ENCODE measurements around the gene GIN1.
"Not testable (repeated sequence)": the region's sequence is repeated elsewhere in the genome, so short reads cannot be mapped to it uniquely, and the experiment has no call there.

GIN1 gene, protein sequence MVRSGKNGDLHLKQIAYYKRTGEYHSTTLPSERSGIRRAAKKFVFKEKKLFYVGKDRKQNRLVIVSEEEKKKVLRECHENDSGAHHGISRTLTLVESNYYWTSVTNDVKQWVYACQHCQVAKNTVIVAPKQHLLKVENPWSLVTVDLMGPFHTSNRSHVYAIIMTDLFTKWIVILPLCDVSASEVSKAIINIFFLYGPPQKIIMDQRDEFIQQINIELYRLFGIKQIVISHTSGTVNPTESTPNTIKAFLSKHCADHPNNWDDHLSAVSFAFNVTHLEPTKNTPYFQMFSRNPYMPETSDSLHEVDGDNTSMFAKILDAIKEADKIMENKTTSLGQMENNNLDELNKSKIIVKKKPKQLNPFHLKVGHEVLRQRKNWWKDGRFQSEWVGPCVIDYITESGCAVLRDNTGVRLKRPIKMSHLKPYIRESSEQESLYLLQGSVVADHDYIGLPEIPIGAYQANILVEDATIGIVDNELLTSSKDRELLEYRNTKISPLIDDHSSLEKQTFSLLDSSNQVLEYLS

DNA sequence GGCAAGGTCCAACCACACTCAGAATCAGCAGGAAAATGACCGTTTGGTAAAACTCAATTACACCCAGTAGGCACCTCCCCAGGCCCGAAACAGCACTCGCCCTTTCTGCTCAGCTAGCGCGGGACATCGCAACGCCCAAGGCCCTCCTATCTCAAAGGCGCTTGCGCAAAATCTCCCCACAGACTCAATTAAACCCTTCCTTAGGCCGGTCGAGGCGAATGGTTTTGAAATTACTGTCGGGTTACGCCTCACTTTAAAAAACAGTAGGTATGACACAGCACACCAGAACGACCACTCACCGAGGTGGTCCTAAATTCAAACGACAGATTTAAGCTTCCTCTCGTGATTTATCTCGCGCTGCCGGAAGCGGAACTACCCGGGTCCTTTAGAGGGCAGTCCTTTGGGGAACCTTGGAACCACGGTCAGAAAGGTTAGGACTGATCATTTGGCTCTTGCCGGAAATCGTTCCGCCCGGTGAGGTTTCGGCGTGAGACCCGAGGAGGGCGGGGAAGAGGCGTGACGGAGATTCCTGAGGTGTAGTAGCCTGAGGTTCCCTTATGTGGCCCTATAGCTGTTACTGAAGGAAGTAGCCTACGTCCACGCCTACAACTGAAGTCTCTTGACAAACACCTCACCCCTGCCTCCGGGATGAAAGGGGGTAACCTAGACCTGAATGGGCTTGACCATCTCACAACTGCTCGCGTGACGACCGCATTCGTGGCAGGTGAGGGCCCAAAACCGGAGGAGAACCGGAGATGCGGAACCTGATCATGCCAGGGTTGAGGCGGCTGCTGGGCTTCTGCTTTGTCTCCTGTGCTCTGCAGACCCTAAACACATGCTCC, at the start of gene GIN1, which contains the start of gene PPIP5K2:
Gene GIN1 (minus strand): TSS at position 374 of the 842 bp plus-strand sequence. CDS start 11,431 bp downstream, outside the sequence.
Gene PPIP5K2 (plus strand): TSS at position 537 of the 842 bp plus-strand sequence. CDS start 9,289 bp downstream, outside the sequence.
- FAIRE-seq (peak; percentile 100), DNase-seq (ENCODE audit: extremely low spot score, insufficient read length, low read depth) (peak; percentile 76)

DNA sequence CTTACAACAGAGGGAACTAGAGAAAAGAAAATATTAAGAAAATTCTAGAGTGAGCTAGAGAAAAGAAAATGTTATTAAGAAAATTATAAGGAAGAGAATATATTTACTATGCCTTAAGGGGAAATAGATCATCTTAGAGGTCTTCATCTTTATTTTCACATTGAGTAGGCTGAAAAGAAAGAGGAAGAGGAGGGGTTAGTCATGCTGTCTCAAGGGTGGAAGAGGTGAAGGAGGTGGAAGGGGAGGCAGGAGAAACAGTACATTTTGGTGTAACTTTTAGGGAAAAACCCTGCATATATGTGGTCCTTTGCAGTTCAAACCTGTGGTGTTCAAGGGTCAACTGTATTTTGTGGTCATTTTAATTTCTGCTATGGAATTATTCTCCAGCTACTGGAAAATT, 46.8 kb upstream of the GIN1 start:
- no peak for DNase-seq (ENCODE audit: extremely low spot score, insufficient read length, low read depth)
- no peak for FAIRE-seq

DNA sequence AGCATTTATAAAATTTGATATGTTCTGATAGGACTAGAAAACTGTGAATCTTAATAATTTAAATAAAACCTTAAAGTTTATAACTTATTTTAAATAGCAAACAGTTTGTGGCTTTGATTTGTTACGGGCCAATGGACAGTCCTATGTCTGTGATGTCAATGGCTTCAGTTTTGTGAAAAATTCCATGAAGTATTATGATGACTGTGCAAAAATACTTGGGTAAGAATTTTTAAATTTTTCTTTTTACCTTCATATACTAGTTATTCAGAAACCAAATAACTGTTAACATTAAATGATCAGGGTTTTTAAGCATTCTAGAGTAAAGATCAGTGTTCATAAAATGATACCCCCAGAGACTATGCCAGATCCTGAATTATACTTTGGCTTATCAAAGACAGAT, 31.2 kb upstream of the GIN1 start:
- DNase-seq (ENCODE audit: extremely low spot score, insufficient read length, low read depth) (no peak), FAIRE-seq (no peak)

GRCh38 chr5:103148213-103148612, 28.3 kb upstream of the GIN1 start:
- FAIRE-seq: no peak

DNA sequence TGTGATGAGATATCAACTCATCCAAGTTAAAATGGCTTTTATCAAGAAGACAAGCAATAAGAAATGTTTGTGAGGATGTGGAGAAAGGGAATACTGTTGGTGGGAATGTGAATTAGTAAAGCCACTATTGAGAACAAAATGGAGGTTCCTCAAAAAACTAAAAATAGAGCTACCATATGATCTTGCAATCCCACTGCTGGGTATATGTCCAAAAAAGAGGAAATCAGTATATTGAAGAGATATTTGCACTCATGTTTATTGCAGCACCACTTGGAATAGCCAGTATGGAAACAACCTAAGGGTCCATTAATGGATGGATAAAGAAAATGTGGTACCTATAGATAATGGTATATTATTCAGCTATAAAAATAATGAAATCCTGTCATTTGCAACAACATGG, 25.3 kb upstream of the GIN1 start:
- FAIRE-seq (no peak), DNase-seq (ENCODE audit: extremely low spot score, insufficient read length, low read depth) (no peak)

More at GRCh38 chr5:103148213-103148612, 28.3 kb upstream of the GIN1 start:
- DNase-seq (ENCODE audit: extremely low spot score, insufficient read length, low read depth): no peak

DNA sequence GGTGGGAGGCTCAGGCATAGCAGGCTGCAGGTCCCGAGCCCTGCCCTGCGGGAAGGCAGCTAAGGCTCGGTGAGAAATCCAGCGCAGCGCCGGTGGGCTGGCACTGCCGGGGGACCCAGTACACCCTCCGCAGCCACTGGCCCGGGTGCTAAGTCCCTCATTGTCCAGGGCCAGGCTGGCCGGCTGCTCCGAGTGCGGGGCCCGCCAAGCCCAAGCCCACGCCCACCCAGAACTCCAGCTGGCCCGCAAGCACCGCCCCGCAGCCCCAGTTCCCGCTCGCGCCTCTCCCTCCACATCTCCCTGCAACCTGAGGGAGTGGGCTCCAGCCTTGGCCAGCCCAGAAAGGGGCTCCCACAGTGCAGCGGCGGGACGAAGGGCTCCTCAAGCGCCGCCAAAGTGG, 22.2 kb upstream of the GIN1 start:
- DNase-seq (ENCODE audit: extremely low spot score, insufficient read length, low read depth); FAIRE-seq: not testable (repeated sequence)

DNA sequence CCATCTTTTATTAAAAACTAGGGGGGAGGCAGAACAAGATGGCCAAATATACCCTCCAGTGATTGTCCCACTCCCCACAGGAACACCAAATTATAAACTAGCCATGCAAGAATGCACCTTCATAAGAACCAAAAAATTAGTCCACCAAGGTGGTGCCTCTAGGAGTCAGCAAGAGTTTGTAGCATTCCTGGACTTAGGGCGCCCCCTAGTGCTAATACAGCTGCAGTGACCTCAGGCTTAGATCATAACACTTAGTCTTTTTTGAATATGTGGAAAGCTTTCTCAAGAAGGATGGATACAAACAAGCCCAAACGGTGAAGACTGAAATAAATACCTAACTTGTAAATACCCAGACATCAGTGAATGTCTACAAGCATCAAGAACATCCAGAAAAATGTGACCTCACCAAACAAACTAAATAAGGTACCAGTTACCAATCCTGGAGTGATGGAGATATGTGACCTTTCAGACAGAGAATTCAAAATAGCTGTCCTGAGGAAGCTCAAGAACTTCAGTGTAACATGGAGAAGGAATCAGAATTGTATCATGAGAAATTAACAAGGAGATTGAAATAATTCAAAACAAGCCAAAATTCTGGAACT, 19.4 kb upstream of the GIN1 start:
- FAIRE-seq (peak; percentile 90), DNase-seq (ENCODE audit: extremely low spot score, insufficient read length, low read depth) (peak; percentile 43)

DNA sequence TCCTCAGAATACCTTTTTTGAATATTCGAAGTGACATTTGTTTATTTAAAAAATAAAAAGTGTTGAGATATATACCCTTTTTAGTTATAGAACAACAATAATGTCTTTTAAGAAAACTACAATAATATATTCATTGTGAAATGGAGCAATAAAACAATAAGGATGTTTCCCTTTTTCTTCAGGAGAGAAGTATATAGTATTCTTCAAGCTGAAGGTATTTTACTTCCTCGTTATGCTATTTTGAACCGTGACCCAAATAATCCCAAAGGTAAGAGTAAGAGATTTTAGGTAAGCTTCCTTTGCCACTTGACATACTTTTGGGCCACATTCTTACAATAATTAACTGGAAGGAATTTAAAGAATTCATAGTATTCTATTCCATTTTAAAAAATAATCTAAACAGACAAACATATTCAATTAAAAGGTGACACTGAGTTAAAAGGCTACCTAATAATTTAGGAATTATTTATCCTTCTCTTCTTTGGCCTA, 18.3 kb upstream of the GIN1 start:
- FAIRE-seq (no peak), DNase-seq (ENCODE audit: extremely low spot score, insufficient read length, low read depth) (no peak)

DNA sequence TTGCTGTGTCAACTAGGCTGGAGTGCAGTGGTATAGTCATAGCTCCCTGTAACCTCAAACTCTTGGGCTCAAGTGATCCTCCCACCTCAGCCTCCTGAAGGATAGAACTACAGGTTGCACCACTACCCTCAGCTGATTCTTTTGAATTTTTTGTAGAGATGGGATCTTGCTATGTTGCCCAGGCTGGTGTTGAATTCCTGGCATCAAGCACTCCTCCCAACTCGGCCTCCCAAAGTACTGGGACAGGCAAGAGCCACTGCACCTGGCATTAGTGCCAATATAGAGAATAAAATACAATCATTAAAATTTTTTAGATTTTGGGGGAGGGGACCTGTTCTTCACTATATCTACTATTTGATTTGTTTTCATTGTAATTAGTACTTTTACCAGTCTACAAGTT, 15.5 kb upstream of the GIN1 start:
- FAIRE-seq: no peak
- no peak for DNase-seq (ENCODE audit: extremely low spot score, insufficient read length, low read depth)

DNA sequence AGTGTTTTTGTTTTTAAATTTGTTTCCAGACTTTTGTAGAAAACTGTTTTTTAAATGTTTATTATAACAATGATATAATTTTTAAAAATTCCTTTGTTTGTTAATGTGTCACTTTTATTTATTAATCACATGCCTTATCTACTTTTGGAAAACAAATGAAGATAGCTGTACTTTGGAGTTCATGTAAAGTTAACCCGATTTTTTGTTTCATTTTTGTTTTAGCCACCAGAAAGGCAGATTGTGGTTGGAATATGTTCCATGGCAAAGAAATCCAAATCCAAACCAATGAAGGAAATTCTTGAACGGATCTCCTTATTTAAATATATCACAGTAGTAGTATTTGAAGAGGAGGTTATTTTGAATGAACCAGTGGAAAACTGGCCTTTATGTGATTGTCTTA, 13.3 kb upstream of the GIN1 start:
- DNase-seq (ENCODE audit: extremely low spot score, insufficient read length, low read depth): no peak
- FAIRE-seq: no peak

DNA sequence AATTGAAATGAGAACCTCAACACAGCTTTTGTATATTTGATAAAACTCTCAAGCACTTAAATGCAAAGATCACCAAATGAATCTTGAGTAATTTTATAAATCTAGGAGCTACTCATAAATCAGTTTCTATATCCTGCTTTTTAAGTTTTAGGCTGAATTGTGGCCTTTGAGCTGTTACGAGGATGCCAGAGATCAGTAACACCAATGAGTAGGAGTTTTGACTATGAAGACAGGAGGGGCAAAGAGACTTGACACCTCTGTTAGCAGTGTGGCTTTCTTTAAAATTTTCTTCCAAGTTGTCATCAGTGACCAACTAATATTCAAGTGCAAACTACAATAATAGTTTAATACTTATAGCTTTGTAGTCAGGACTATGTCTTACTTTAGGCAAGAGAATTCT, 12.7 kb upstream of the GIN1 start:
- DNase-seq (ENCODE audit: extremely low spot score, insufficient read length, low read depth) (no peak), FAIRE-seq (no peak)

DNA sequence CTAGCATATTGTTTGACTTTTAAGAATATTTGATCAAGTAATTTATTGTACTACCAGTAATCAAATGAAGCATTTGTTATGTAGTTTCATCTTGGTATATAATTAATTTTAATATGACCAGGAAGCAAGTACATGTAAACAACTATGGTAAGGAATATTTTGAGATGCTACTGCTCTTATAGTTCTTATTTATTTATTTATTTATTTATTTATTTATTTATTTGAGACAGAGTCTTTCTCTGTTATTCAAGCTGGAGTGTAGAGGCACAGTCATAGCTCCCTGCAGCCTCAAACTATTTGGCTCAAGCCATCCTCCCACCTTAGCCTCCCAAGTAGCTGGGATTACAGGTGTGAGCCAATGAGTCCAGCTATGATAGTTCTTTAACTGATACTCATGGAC, 8.3 kb upstream of the GIN1 start:
- FAIRE-seq: no peak
- DNase-seq (ENCODE audit: extremely low spot score, insufficient read length, low read depth): no peak

DNA sequence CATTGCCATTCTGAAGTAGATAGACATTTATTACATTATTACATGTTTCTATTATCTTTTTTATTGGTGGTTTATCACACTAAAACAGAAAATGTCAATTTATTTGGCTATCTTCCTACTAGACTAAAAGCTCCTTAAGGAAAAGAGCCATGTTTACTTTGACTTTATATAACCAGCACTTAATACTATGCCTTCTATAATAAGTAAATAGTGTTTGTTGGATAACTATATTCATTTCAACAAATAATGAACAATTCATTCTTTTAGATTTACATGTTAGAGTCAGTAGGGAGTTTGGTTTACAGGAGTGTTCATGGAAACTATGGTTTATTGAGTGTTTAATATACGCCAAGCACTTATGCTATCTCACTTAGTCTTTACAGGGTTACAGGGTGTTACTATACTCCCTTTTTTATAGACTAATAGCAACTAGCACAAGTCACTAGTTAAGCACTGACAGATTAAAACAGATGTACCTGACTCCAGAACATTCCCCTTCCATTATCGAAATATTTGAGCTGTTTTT, 7.4 kb upstream of the GIN1 start:
- FAIRE-seq (no peak), DNase-seq (ENCODE audit: extremely low spot score, insufficient read length, low read depth) (no peak)

- no peak for DNase-seq (ENCODE audit: extremely low spot score, insufficient read length, low read depth)
- FAIRE-seq: no peak
Measured at GRCh38 chr5:103126557-103126956, 6.6 kb upstream of the GIN1 start.

DNA sequence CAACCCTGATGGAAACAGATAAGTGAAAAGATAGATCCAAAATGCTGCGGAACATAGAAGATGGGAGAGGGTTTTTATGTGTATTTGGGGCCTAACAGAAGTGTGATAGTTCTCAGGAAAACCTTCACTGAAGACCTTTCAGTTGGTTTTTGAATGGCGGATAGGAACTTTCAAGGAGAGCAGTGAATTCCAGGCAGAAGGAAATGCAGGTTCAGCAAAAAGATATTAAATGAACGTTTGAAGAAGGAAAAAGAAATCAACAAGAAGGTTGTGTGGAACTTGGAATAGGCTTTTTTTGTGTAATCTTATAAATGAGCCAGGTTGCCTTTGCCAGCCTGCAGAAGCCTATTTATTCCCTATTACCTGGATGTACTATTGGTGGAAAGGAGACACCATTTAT, 2.3 kb upstream of the GIN1 start:
- FAIRE-seq: no peak
- DNase-seq (ENCODE audit: extremely low spot score, insufficient read length, low read depth): no peak

DNA sequence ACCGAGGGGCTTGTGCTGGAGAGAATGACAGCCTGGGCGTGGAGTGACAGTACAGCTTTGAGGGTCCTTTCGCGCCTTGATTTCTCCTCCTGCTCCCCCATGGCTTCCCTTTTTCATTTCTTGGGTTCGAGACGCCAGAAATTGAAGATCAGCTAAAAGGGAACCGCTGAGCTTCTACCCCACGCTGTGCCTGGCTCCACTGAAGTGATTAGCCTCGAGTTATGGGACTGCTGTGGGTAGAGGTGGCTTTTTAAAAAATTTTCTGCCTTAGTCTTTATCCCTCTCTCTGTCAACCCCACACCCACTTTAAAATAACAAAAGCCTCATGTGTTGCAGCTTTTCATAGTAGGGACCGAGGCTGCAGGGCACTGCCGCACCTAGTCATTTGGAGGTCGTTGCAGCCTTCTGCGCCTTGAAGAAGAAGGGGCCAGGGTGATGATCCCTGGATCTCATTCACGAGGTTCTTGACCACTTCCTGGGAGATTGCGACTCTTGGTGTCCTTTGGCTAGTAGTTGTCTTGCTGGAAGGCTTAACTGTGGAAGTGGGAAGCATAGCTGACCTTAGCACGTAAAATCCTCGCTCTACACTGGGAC, 766 bp upstream of the GIN1 start:
- DNase-seq (ENCODE audit: extremely low spot score, insufficient read length, low read depth): no peak

DNA sequence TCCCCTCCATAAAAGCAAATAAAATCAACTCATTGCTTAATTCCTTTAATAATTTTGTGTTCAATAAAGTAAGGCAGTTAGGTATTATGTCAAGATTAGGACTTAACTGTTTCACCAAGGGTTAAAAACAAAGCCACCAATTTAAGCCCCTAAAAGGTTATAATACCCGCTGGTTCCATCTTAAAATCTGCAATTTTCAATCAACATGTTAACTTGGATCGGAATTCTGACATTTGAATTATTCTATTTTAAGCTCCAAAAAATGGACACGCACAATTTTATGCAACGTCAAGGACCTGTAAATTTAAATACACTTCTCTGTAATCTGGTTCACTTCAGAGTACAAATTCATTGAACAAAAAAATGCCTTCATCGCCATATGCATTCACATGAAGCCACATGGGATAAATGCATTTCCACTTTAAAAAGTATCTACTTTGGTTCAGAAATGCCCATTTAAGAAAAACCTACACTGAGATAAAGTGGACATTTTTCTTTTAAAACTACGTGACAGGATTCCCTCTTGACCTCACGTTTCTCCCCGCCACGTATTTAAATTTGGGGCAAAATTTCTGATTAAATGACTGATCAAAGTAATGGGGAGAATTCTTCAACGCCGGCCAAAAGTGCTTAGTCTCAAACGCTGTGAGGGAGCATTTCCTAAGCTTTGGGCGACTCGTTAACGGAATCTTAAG, 721 bp downstream of the GIN1 start:
- DNase-seq (ENCODE audit: extremely low spot score, insufficient read length, low read depth): no peak
- peak; percentile 15 for FAIRE-seq

More for the DNA sequence above, 766 bp upstream of the GIN1 start:
- FAIRE-seq: peak; percentile 46

DNA sequence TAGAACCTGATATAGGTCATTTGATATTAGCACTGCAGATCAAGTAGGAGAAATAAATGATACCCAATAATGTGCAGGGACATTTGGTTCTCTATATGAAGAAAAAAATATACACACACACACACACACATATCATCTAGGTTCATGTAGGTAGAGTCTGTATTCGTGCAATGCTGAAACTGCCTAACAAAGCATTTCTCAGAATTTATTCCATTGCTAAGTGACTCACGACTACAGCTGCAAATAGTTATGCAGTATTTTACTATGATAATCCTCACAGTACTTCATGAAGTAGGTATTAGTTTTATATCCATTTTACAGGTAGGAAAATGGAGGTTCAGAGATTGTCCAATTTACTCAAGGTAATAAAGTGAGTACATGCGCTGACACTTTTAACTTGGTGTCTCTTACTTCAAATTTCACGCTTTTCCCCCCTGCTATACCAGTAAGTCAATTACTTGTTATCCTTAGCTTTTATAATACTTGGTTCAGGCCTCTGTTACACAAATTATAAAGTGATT, 2.4 kb downstream of the GIN1 start:
- DNase-seq (ENCODE audit: extremely low spot score, insufficient read length, low read depth): no peak
- FAIRE-seq: no peak

- FAIRE-seq: no peak
Measured at GRCh38 chr5:103114440-103114839, 5.5 kb downstream of the GIN1 start.

More at GRCh38 chr5:103114440-103114839, 5.5 kb downstream of the GIN1 start:
- no peak for DNase-seq (ENCODE audit: extremely low spot score, insufficient read length, low read depth)

Data from GM18507 (cell line).